SK-N-SH (cell line): ENCODE measurements around the gene CNTNAP5.

Experiments used
- CTCF ChIP-seq: fragments of 200-600 bp; sonication (generic); IDR thresholded peaks from 2 replicates; pipeline ENCODE4 v1.6.1; 2017; ENCODE audit warnings: antibody characterized with exemption, mild to moderate bottlenecking, moderate library complexity
- EP300 ChIP-seq, 2 experiments: IDR thresholded peaks; 2 replicates each; pipeline versions ENCODE4 v1.4.0 to v1.6.1; 2012; ENCODE audit warnings: borderline replicate concordance in 1 of 2, low read depth in 1 of 2, low read length in 1 of 2
- REST ChIP-seq: IDR thresholded peaks from 2 replicates; pipeline ENCODE4 v1.6.1; 2012; ENCODE audit warnings: mild to moderate bottlenecking, low read depth, low read length, moderate library complexity
- USF1 ChIP-seq: IDR thresholded peaks from 2 replicates; pipeline ENCODE4 v1.4.0; 2012; ENCODE audit warnings: low read depth, borderline replicate concordance

GRCh38 chr2:124027182-124027581 is 2.1 kb downstream of the CNTNAP5 start:
- no peak for TF ChIP-seq USF1
- peak; percentile 55 for TF ChIP-seq CTCF
- TF ChIP-seq REST, result no peak
- no peak for TF ChIP-seq EP300 (IDR thresholded peaks at IDR 0.05; ENCODE audit: borderline replicate concordance in 1 of 2, low read depth in 1 of 2, low read length in 1 of 2)
